H1 (cell line): ENCODE data around the gene MOCS3. TPM values are rescaled to one million over a fixed set of nuclear protein-coding genes. Genes with fewer than 3 reads are reported as not detected.
A peak's percentile ranks its signal among the peaks of the same experiment; 100 is the strongest.

Source experiments
- CTCF ChIA-PET: fragments of 300-600 bp; sonication (Branson Sonifier 250); formaldehyde crosslinking; loops from one replicate; lab custom pipeline; 2021; ENCODE audit not compliant: partially characterized antibody; lab: Charles Lee
- POLR2A ChIA-PET: fragments of 300-600 bp; sonication (Branson Sonifier 250); formaldehyde crosslinking; loops from one replicate; lab custom pipeline; 2021; ENCODE audit warnings: inconsistent platforms; ENCODE audit not compliant: partially characterized antibody; lab: Charles Lee
- DNase-seq, 2 experiments: peaks; one replicate each; pipeline versions ENCODE4 v3.0.0 to v3.0.0-alpha.2; 2010 to 2022; ENCODE audit warnings: low spot score in 2 of 2, low read depth in 1 of 2, mixed read lengths in 1 of 2
- FAIRE-seq: peaks from 2 replicates; lab custom pipeline; 2011; peaks lifted over from hg19 to GRCh38; lab: Jason Lieb, UNC
- H2AFZ ChIP-seq: 2 replicates; pipeline ENCODE4 v1.8.1; 2012; ENCODE audit warnings: low read length, inconsistent platforms
- H2AK5ac ChIP-seq: 2 replicates; pipeline ENCODE4 v1.6.1; 2013; ENCODE audit warnings: low read depth, low read length
- H2BK120ac ChIP-seq: replicated peaks from 2 replicates; pipeline ENCODE3; 2013; ENCODE audit warnings: low read depth, low read length, inconsistent platforms
- H2BK12ac ChIP-seq: 2 replicates; pipeline ENCODE4 v1.6.1; 2013; ENCODE audit warnings: low read depth, low read length
- H2BK15ac ChIP-seq: 2 replicates; pipeline ENCODE4 v1.6.1; 2013; ENCODE audit warnings: low read length
- H2BK20ac ChIP-seq: 2 replicates; pipeline ENCODE4 v1.6.1; 2013; ENCODE audit warnings: low read length
- H2BK5ac ChIP-seq: 2 replicates; pipeline ENCODE4 v1.6.1; 2013; ENCODE audit warnings: low read depth, low read length
- H3K14ac ChIP-seq: 2 replicates; pipeline ENCODE4 v1.6.1; 2013; ENCODE audit warnings: inconsistent platforms; ENCODE audit not compliant: insufficient read length
- H3K18ac ChIP-seq: 2 replicates; pipeline ENCODE4 v1.6.1; 2013; ENCODE audit warnings: low read length; ENCODE audit errors: extremely low read depth
- H3K23ac ChIP-seq: 2 replicates; pipeline ENCODE4 v1.6.1; 2013; ENCODE audit warnings: inconsistent platforms; ENCODE audit not compliant: insufficient read length
- H3K23me2 ChIP-seq: 2 replicates; pipeline ENCODE4 v1.6.1; 2013; ENCODE audit warnings: low read depth, low read length
- H3K27ac ChIP-seq: 2 replicates; pipeline ENCODE4 v1.6.1; 2011; ENCODE audit warnings: low read depth, low read length, inconsistent platforms
- H3K27me3 ChIP-seq, 4 experiments: replicated peaks in 1 of 4; 1 replicate in 1 of 4; 2 replicates in 3 of 4; pipeline versions ENCODE4 v1.6.1 to v1.8.1; 2011 to 2013; ENCODE audit warnings: low read length in 3 of 4, mild to moderate bottlenecking in 3 of 4, inconsistent platforms in 2 of 4, mixed read lengths in 2 of 4, moderate library complexity in 1 of 4; ENCODE audit not compliant: control insufficient read depth in 3 of 4, insufficient read depth in 3 of 4; ENCODE audit errors: extremely low read depth in 1 of 4
- H3K36me3 ChIP-seq, 4 experiments: 2 replicates each; pipeline versions ENCODE4 v1.6.1 to v1.8.1; 2011 to 2013; ENCODE audit warnings: mild to moderate bottlenecking in 4 of 4, low read length in 3 of 4, moderate library complexity in 2 of 4, control low read depth in 1 of 4, inconsistent platforms in 1 of 4; ENCODE audit not compliant: insufficient read depth in 4 of 4, control insufficient read depth in 2 of 4
- H3K4ac ChIP-seq: replicated peaks from 2 replicates; pipeline ENCODE3; 2013; ENCODE audit warnings: low read length, low read depth, mixed read lengths, inconsistent platforms; ENCODE audit not compliant: insufficient read length
- H3K4me1 ChIP-seq, 4 experiments: replicated peaks in 1 of 4; 1 replicate in 1 of 4; 2 replicates in 3 of 4; pipeline versions ENCODE4 v1.6.1 to v1.8.1; 2011 to 2013; ENCODE audit warnings: low read length in 3 of 4, inconsistent platforms in 2 of 4, mixed read lengths in 1 of 4; ENCODE audit not compliant: insufficient read depth in 4 of 4, control insufficient read depth in 3 of 4
- H3K4me2 ChIP-seq, 2 experiments: 2 replicates each; pipeline versions ENCODE4 v1.6.1 to v1.8.1; 2011 to 2013; ENCODE audit warnings: low read depth in 2 of 2, low read length in 2 of 2, control low read depth in 1 of 2, inconsistent platforms in 1 of 2, mild to moderate bottlenecking in 1 of 2; ENCODE audit not compliant: insufficient read depth in 1 of 2
- H3K4me3 ChIP-seq, 4 experiments: fragments of 200-600, 300-600 bp in 1 of 4; sonication (generic), shearing (Covaris generic), sonication (Bioruptor Twin) in 1 of 4; 2 replicates each; pipeline versions ENCODE4 v1.5.1 to v1.8.1; 2011 to 2016; ENCODE audit warnings: low read length in 4 of 4, low read depth in 3 of 4, control low read depth in 2 of 4, inconsistent platforms in 2 of 4, mild to moderate bottlenecking in 2 of 4, mixed read lengths in 1 of 4, moderate library complexity in 1 of 4; ENCODE audit not compliant: insufficient read depth in 2 of 4; ENCODE audit errors: extremely low read depth in 1 of 4
- H3K56ac ChIP-seq: replicated peaks from 2 replicates; pipeline ENCODE3; 2013; ENCODE audit warnings: low read depth, mild to moderate bottlenecking, mixed read lengths, low read length, inconsistent platforms; ENCODE audit not compliant: insufficient read length
- H3K79me1 ChIP-seq: 2 replicates; pipeline ENCODE4 v1.6.1; 2013; ENCODE audit warnings: low read depth, low read length, control low read depth
- H3K79me2 ChIP-seq, 2 experiments: 2 replicates each; pipeline versions ENCODE4 v1.6.1 to v1.8.1; 2012 to 2013; ENCODE audit warnings: low read length in 2 of 2, mild to moderate bottlenecking in 2 of 2, inconsistent platforms in 1 of 2; ENCODE audit not compliant: insufficient read depth in 2 of 2, control insufficient read depth in 1 of 2
- H3K9ac ChIP-seq, 4 experiments: replicated peaks in 1 of 4; 1 replicate in 1 of 4; 2 replicates in 3 of 4; pipeline versions ENCODE4 v1.6.1 to v1.8.1; 2011 to 2013; ENCODE audit warnings: low read depth in 3 of 4, low read length in 3 of 4, control low read depth in 2 of 4, mild to moderate bottlenecking in 2 of 4, moderate library complexity in 2 of 4, inconsistent platforms in 1 of 4; ENCODE audit errors: extremely low read depth in 1 of 4
- H3K9me3 ChIP-seq, 2 experiments: 2 replicates each; pipeline versions ENCODE4 v1.6.1 to v1.8.1; 2012 to 2013; ENCODE audit warnings: mild to moderate bottlenecking in 2 of 2, moderate library complexity in 2 of 2, control low read depth in 1 of 2, inconsistent platforms in 1 of 2, low read depth in 1 of 2, low read length in 1 of 2, mixed read lengths in 1 of 2; ENCODE audit not compliant: insufficient read depth in 2 of 2
- H4K20me1 ChIP-seq, 2 experiments: replicated peaks in 1 of 2; 2 replicates each; pipeline versions ENCODE3 to v1.8.1; 2011 to 2013; ENCODE audit warnings: inconsistent platforms in 2 of 2, low read length in 2 of 2, mild to moderate bottlenecking in 1 of 2; ENCODE audit not compliant: insufficient read depth in 2 of 2, control insufficient read depth in 1 of 2
- H4K5ac ChIP-seq: 2 replicates; pipeline ENCODE4 v1.6.1; 2013; ENCODE audit warnings: low read length, low read depth, mixed read lengths, inconsistent platforms; ENCODE audit not compliant: insufficient read length
- H4K8ac ChIP-seq: 2 replicates; pipeline ENCODE4 v1.8.0; 2013; ENCODE audit warnings: mild to moderate bottlenecking, moderate library complexity, low read length, inconsistent platforms; ENCODE audit not compliant: insufficient read depth; ENCODE audit errors: extremely low read depth
- H4K91ac ChIP-seq: replicated peaks from 2 replicates; pipeline ENCODE3; 2013; ENCODE audit warnings: low read length, mixed read lengths, inconsistent platforms; ENCODE audit not compliant: insufficient read length
- KDM1A ChIP-seq: fragments of 200-600, 300-600 bp; sonication (generic); IDR thresholded peaks from 2 replicates; pipeline ENCODE4 v1.7.1; 2016; ENCODE audit warnings: mild to moderate bottlenecking, low read length, borderline replicate concordance
- POU5F1 ChIP-seq: IDR thresholded peaks from 2 replicates; pipeline ENCODE4 v1.6.1; 2011; ENCODE audit warnings: low read depth, mild to moderate bottlenecking, low read length, moderate library complexity
- WGBS, 2 experiments: shearing (Covaris generic) in 1 of 2; methylation state at CpG; one replicate each; pipeline versions ENCODE4 v1.1.6 to v1.1.7; 2013 to 2015; ENCODE audit warnings: low lambda C conversion rate in 2 of 2, mixed read lengths in 2 of 2, inconsistent platforms in 1 of 2, low coverage in 1 of 2, missing lambda C conversion rate in 1 of 2; ENCODE audit not compliant: insufficient replicate concordance in 2 of 2, insufficient coverage in 1 of 2, insufficient read length in 1 of 2; ENCODE audit errors: extremely low coverage in 1 of 2, missing lambda C conversion rate in 1 of 2; 5-methylcytosine and 5-hydroxymethylcytosine counted together
- polyA plus RNA-seq, 7 experiments: library from polyadenylated mRNA; depleted of rRNA in 3 of 7; stranded (reverse) in 5 of 7; unstranded in 2 of 7; fragments of >200 nt in 5 of 7; fragments of 200-250 nt in 2 of 7; gene quantifications; 1 replicate in 5 of 7; 2 replicates in 1 of 7; 4 replicates in 1 of 7; pipeline versions ENCODE4 v1.2.1 to v1.2.3, GENCODE V29; 2011 to 2013; ENCODE audit warnings: missing spikeins in 2 of 7, mixed read lengths in 2 of 7
- total RNA-seq: library from RNA; stranded (reverse); fragmentation: NEBNext Ultra II Directional; extraction: Animal tissue kit (Norgen Biotek cat#: 25700); gene quantifications from 2 replicates; pipeline ENCODE4 v1.2.1, GENCODE V29; 2021

Gene MOCS3
- total and polyA plus RNA-seq, 2 of the 8 experiments (the other 6 are each of a cell fraction or from before 2014, with no cell fraction given) = 6.2 to 6.3 TPM

DNA sequence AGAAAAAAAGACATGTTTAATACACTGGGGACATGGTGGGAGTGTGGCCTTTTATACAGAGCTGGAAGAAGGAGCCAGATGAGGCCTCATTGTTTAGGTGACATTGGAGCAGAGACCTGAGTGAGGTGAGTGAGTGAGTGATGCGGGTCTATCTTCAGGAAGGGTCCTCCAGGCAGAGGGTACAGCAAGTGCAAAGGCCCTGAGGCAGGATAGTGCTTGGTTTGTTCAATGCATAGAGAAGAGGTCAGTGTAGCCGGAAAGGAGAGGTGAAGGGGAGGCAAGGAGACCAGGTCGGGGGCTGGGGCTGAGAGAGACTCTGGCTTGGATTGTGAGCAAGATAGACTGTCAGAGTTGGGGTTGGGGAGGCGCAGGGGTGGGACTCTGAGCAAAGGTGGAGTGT, 40.7 kb downstream of the MOCS3 start:
- no peak overlapping the region for H4K8ac ChIP-seq
- H2BK20ac ChIP-seq = no peak overlapping the region
- no peak overlapping the region for H3K9ac ChIP-seq
- no peak overlapping the region for H3K18ac ChIP-seq
- H4K20me1 ChIP-seq = no peaks in the 10 kb centered on the region
- 0 out of 2 replicates have a peak, but pooled peaks have one; percentile 35 for TF ChIP-seq KDM1A
- TF ChIP-seq POU5F1 = no peak
- H2AK5ac ChIP-seq = no peak overlapping the region
- ChIA-PET CTCF (interaction anchor here (1.2 to 14.3 kb wide), 5 partner anchors 12 to 326 kb away, joined by 3 to 245 read pairs (median 3); no protein-coding TSS in a partner anchor), POLR2A (no interaction called here)
- FAIRE-seq (no peak), DNase-seq (no peak)
- H3K56ac ChIP-seq = no peak overlapping the region
- no peaks in the 10 kb centered on the region for H3K4me1 ChIP-seq
- H3K14ac ChIP-seq = no peak overlapping the region
- H3K4ac ChIP-seq = no peak overlapping the region
- no peaks in the 10 kb centered on the region for H3K23me2 ChIP-seq
- H2BK120ac ChIP-seq = no peak overlapping the region
- 77% methylated on average over 3 of the region's 4 CpGs; no CpG with 5 or more reads in 1 of the 2 experiments for WGBS, 2 experiments
- H4K91ac ChIP-seq = no peak overlapping the region
- no peaks in the 10 kb centered on the region for H3K79me1 ChIP-seq
- no peaks in the 10 kb centered on the region; a peak in 1 of 8 replicates for H3K36me3 ChIP-seq
- H3K27me3 ChIP-seq = peaks cover 0 to 2% (median 0%) of the 10 kb centered on the region in 4 experiments; a peak in 2 of 7 replicates
- H3K23ac ChIP-seq = no peak overlapping the region
- H2AFZ ChIP-seq = no peak overlapping the region
- no peaks in the 10 kb centered on the region for H3K9me3 ChIP-seq
- H2BK12ac ChIP-seq = no peak overlapping the region
- H3K4me2 ChIP-seq = no peak overlapping the region
- no peak overlapping the region for H3K4me3 ChIP-seq
- no peak overlapping the region for H2BK5ac ChIP-seq
- no peak overlapping the region for H2BK15ac ChIP-seq
- H3K27ac ChIP-seq = no peak overlapping the region
- no peaks in the 10 kb centered on the region for H3K79me2 ChIP-seq
- H4K5ac ChIP-seq = no peak overlapping the region
